SIG-M5 treated with dmso at 0.1 percent for 504 hours (cell line): ENCODE measurements around the gene FBL.
A peak's percentile ranks its signal among the peaks of the same experiment; 100 is the strongest.

Source experiments
- DNase-seq: peaks from one replicate; lab custom pipeline; 2025; ENCODE audit not compliant: unreplicated experiment; lab: John Stamatoyannopoulos, UW

The FBL gene

GRCh38 chr19:39796000-39796498 lies 50.1 kb downstream of the FBL start:
- DNase-seq = no peak

DNA sequence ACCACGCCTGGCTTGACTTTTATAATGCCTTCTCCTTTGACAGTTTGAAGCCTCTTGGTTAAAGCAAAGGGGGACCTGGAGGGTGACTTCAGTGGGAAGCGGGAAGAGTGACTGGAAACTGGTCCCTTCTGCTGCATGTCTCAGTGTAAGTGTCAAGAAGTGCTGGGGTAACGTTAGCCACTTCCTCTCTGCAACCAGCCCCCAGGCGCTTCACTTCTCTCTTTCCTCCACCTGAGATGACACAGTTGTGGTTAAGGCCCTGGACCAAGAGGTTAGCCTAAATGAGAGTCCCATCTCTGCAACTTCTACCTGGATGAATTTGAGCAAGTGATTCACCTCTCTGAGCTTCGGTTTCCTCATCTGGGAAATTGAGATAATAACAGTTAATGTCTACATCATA lies 51.2 kb downstream of the FBL start:
- DNase-seq = peak; percentile 2

DNA sequence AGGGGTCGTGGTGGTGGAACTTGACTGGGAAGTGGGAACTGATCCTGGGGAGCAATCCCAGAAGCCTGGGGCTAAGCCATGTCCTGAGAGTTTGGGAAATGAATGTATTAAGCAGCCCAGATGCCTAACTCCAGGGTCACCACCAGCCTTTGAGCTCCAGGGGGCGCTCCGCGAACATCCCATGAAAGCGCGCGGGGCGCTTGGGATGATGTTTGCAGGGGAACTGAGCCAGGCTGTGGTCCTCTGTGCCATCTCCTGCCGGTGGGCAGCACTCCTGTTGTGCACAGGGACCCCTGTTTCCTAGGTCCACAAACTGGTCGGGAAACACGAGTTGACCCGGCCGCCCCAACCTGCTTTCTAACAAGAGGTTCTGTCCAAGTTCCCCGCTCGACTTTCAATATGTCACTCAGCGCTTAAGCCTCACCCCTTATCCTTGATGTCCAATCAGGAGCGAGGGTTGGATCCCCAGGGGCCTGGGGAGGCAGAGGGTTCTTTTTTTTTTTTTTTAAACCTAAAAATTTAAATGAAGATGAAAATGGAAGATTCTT lies 53.1 kb downstream of the FBL start:
- DNase-seq = peak; percentile 48

DNA sequence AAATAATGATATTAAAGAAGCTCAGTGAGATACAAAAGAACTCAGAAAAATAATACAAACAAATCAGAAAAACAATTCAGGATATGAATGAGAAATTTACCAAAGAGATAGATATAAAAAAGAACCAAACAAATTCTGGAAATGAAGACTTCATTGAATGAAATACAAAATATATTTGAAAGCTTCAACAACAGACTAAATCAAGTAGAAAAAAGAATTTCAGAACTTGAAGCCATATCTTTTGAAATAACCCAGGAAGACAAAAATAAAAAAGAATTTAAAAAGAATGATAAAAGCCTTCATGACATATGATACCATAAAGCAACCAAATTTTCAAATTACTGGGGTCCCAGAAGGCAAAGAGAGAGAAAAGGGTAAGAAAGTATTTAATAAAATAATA lies 57.9 kb downstream of the FBL start:
- no peak for DNase-seq
